Endometrial microvascular endothelial cells (primary cell): ENCODE results near the gene B4GALNT3. TPM values are rescaled to one million over a fixed set of nuclear protein-coding genes. Genes with fewer than 3 reads are reported as not detected.

Experiments
- in situ Hi-C: cut with HindIII; loops from 2 replicates; pipeline ENCODE4 v1.10.0; 2017; ENCODE audit warnings: low sequenced_read_pairs, low pct_unique_long_range_greater_than_20kb; ENCODE audit errors: inconsistent ontology term
- total RNA-seq: library from RNA; depleted of rRNA; stranded (reverse); fragments of >200 nt; gene quantifications from one replicate; pipeline ENCODE4 v1.2.3, GENCODE V29; 2015; ENCODE audit errors: inconsistent ontology term

B4GALNT3 gene
- total RNA-seq, 1 donor from 2014 or later: 0.19 TPM

- in situ Hi-C loops: no loop called here
These were observed 121.1 kb downstream of the B4GALNT3 start for GRCh38 chr12:580813-581212.

GRCh38 chr12:581321-581720, 121.6 kb downstream of the B4GALNT3 start:
- in situ Hi-C loops: no loop called here

GRCh38 chr12:581746-582145, 122.0 kb downstream of the B4GALNT3 start:
- in situ Hi-C loops: no loop called here

- in situ Hi-C loops: no loop called here
These were observed 123.6 kb downstream of the B4GALNT3 start for GRCh38 chr12:583251-583869.

GRCh38 chr12:585062-586061, 125.6 kb downstream of the B4GALNT3 start:
- in situ Hi-C loops: no loop called here

- in situ Hi-C loops: no loop called here
These were observed 126.8 kb downstream of the B4GALNT3 start for GRCh38 chr12:586318-587071.

- in situ Hi-C loops: no loop called here
These were observed 127.6 kb downstream of the B4GALNT3 start for GRCh38 chr12:587132-588023.

GRCh38 chr12:588024-588322, 128.2 kb downstream of the B4GALNT3 start:
- in situ Hi-C loops: no loop called here

GRCh38 chr12:588646-589045, 128.9 kb downstream of the B4GALNT3 start:
- in situ Hi-C loops: no loop called here

GRCh38 chr12:590206-590750, 130.5 kb downstream of the B4GALNT3 start:
- in situ Hi-C loops: no loop called here

GRCh38 chr12:591167-592023, 131.7 kb downstream of the B4GALNT3 start:
- in situ Hi-C loops: no loop called here

GRCh38 chr12:592024-592505, 132.3 kb downstream of the B4GALNT3 start:
- in situ Hi-C loops: no loop called here

- in situ Hi-C loops: no loop called here
These were observed 133.9 kb downstream of the B4GALNT3 start for GRCh38 chr12:593396-594270.

GRCh38 chr12:597926-598568, 138.3 kb downstream of the B4GALNT3 start:
- in situ Hi-C loops: no loop called here

GRCh38 chr12:599756-600155, 140.0 kb downstream of the B4GALNT3 start:
- in situ Hi-C loops: no loop called here
